IMR-90 (cell line): Measurements from ENCODE around the gene PTGDR2. TPM values are rescaled to one million over a fixed set of nuclear protein-coding genes. Genes with fewer than 3 reads are reported as not detected.
A peak's percentile ranks its signal among the peaks of the same experiment; 100 is the strongest.

Source experiments
- ATAC-seq: fragments of 200-7000 bp; cut with Tn5 transposase; 2 replicates; pipeline ENCODE4 v1.9.1; 2020; ENCODE audit warnings: low read depth, mild to moderate bottlenecking, moderate library complexity
- BruUV-seq: library from RNA; stranded (reverse); fragments of 400-500 nt; replicated peaks from 2 replicates; lab custom pipeline; 2021; lab: Mats Ljungman, UMichigan
- CTCF ChIA-PET: fragments of 300-600 bp; formaldehyde crosslinking; extraction: SDS; loops from one replicate; lab custom pipeline; 2021; ENCODE audit warnings: antibody characterized with exemption; lab: Yijun Ruan, JAX
- POLR2A ChIA-PET: fragments of 300-600 bp; sonication (Branson Sonifier 250); formaldehyde crosslinking; loops from one replicate; lab custom pipeline; 2022; ENCODE audit warnings: antibody characterized with exemption; ENCODE audit not compliant: unreplicated experiment; lab: Charles Lee
- DNase-seq: peaks from one replicate; pipeline ENCODE4 v3.0.0; 2013
- H2AFZ ChIP-seq: replicated peaks from 2 replicates; pipeline ENCODE3; 2013; ENCODE audit warnings: low read length, mild to moderate bottlenecking; ENCODE audit not compliant: poor library complexity
- H2AK5ac ChIP-seq: 2 replicates; pipeline ENCODE4 v1.6.1; 2013; ENCODE audit warnings: low read depth, low read length, inconsistent platforms
- H2AK9ac ChIP-seq: replicated peaks from 2 replicates; pipeline ENCODE3; 2013; ENCODE audit warnings: mild to moderate bottlenecking, low read depth, low read length, moderate library complexity; ENCODE audit not compliant: poor library complexity
- H2BK120ac ChIP-seq: 2 replicates; pipeline ENCODE4 v1.6.1; 2013; ENCODE audit warnings: low read depth, low read length, inconsistent platforms
- H2BK15ac ChIP-seq: 3 replicates; pipeline ENCODE4 v1.6.1; 2013; ENCODE audit warnings: low read depth, low read length, inconsistent platforms
- H2BK20ac ChIP-seq: 2 replicates; pipeline ENCODE4 v1.6.1; 2013; ENCODE audit warnings: low read depth, mild to moderate bottlenecking, inconsistent platforms, low read length, moderate library complexity
- H2BK5ac ChIP-seq: 2 replicates; pipeline ENCODE4 v1.6.1; 2013; ENCODE audit warnings: mild to moderate bottlenecking, low read depth, low read length, inconsistent platforms; ENCODE audit not compliant: poor library complexity, severe bottlenecking
- H3K14ac ChIP-seq: replicated peaks from 2 replicates; pipeline ENCODE4 v1.6.1; 2013; ENCODE audit warnings: low read depth, low read length, inconsistent platforms
- H3K18ac ChIP-seq: 2 replicates; pipeline ENCODE4 v1.6.1; 2013; ENCODE audit warnings: low read depth, low read length, control low read depth
- H3K23ac ChIP-seq: 2 replicates; pipeline ENCODE4 v1.6.1; 2013; ENCODE audit warnings: low read depth, low read length, inconsistent platforms
- H3K27ac ChIP-seq: 2 replicates; pipeline ENCODE4 v1.5.1; 2013; ENCODE audit warnings: mild to moderate bottlenecking, control low read depth, low read length; ENCODE audit not compliant: insufficient read depth
- H3K27me3 ChIP-seq: 2 replicates; pipeline ENCODE4 v1.6.1; 2013; ENCODE audit warnings: low read length; ENCODE audit not compliant: control insufficient read depth, insufficient read depth
- H3K36me3 ChIP-seq: 2 replicates; pipeline ENCODE4 v1.6.1; 2013; ENCODE audit warnings: low read length, mixed read lengths; ENCODE audit not compliant: control insufficient read depth, insufficient read depth
- H3K4ac ChIP-seq: 2 replicates; pipeline ENCODE4 v1.6.1; 2013; ENCODE audit warnings: low read depth, low read length, inconsistent platforms
- H3K4me1 ChIP-seq: 2 replicates; pipeline ENCODE4 v1.6.1; 2013; ENCODE audit warnings: low read length, mixed read lengths; ENCODE audit not compliant: control insufficient read depth, insufficient read depth
- H3K4me2 ChIP-seq: 2 replicates; pipeline ENCODE4 v1.6.1; 2013; ENCODE audit warnings: low read depth, mild to moderate bottlenecking, control low read depth, low read length, moderate library complexity
- H3K4me3 ChIP-seq: 2 replicates; pipeline ENCODE4 v1.5.1; 2013; ENCODE audit warnings: low read depth, mild to moderate bottlenecking, control low read depth, low read length, moderate library complexity; ENCODE audit not compliant: insufficient read depth
- H3K56ac ChIP-seq: 2 replicates; pipeline ENCODE4 v1.6.1; 2013; ENCODE audit warnings: low read length, inconsistent platforms; ENCODE audit not compliant: insufficient read depth; ENCODE audit errors: extremely low read depth
- H3K79me1 ChIP-seq, 2 experiments: 2 replicates each; pipeline ENCODE4 v1.6.1; 2013; ENCODE audit warnings: low read length in 2 of 2, inconsistent platforms in 1 of 2, low read depth in 1 of 2
- H3K9ac ChIP-seq: 2 replicates; pipeline ENCODE4 v1.6.1; 2013; ENCODE audit warnings: low read depth, low read length, control low read depth
- H3K9me1 ChIP-seq: 2 replicates; pipeline ENCODE4 v1.6.1; 2013; ENCODE audit warnings: low read length, inconsistent platforms; ENCODE audit not compliant: insufficient read depth
- H3K9me3 ChIP-seq: 2 replicates; pipeline ENCODE4 v1.6.1; 2013; ENCODE audit warnings: low read length; ENCODE audit not compliant: control insufficient read depth, insufficient read depth
- H4K20me1 ChIP-seq: 2 replicates; pipeline ENCODE4 v1.6.1; 2013; ENCODE audit warnings: low read length, inconsistent platforms; ENCODE audit not compliant: insufficient read depth
- H4K5ac ChIP-seq: 2 replicates; pipeline ENCODE4 v1.6.1; 2013; ENCODE audit warnings: mild to moderate bottlenecking, low read depth, low read length, control low read depth
- H4K8ac ChIP-seq, 2 experiments: 2 replicates each; pipeline ENCODE4 v1.6.1; 2013; ENCODE audit warnings: low read depth in 2 of 2, low read length in 2 of 2, control low read depth in 1 of 2, inconsistent platforms in 1 of 2
- H4K91ac ChIP-seq: 2 replicates; pipeline ENCODE4 v1.6.1; 2013; ENCODE audit warnings: low read depth, low read length, inconsistent platforms; ENCODE audit not compliant: insufficient read depth
- BHLHE40 ChIP-seq: fragments of 150-350 bp; IDR thresholded peaks from 2 replicates; pipeline ENCODE4 v1.6.1; 2016; ENCODE audit warnings: mild to moderate bottlenecking, low read depth, low read length
- CEBPB ChIP-seq: IDR thresholded peaks from 2 replicates; pipeline ENCODE4 v1.6.1; 2012; ENCODE audit warnings: low read depth, low read length, improper control_type of control experiment
- CHD1 ChIP-seq: IDR thresholded peaks from 2 replicates; pipeline ENCODE4 v1.6.1; 2012; ENCODE audit warnings: low read depth, low read length, improper control_type of control experiment
- ELK1 ChIP-seq: fragments of 150-350 bp; IDR thresholded peaks from 2 replicates; pipeline ENCODE4 v1.6.1; 2016; ENCODE audit warnings: low read depth, mild to moderate bottlenecking, low read length, moderate library complexity, borderline replicate concordance
- FOS ChIP-seq: fragments of 150-350 bp; IDR thresholded peaks from 2 replicates; pipeline ENCODE4 v1.6.1; 2016; ENCODE audit warnings: low read depth, low read length
- MAFK ChIP-seq: IDR thresholded peaks from 2 replicates; pipeline ENCODE4 v1.6.1; 2012; ENCODE audit warnings: low read depth, low read length, improper control_type of control experiment
- MAZ ChIP-seq: IDR thresholded peaks from 2 replicates; pipeline ENCODE4 v1.6.1; 2012; ENCODE audit warnings: low read depth, mild to moderate bottlenecking, low read length, improper control_type of control experiment, moderate library complexity, borderline replicate concordance
- MXI1 ChIP-seq: IDR thresholded peaks from 2 replicates; pipeline ENCODE4 v1.6.1; 2012; ENCODE audit warnings: low read depth, mild to moderate bottlenecking, low read length, moderate library complexity, borderline replicate concordance
- NFE2L2 ChIP-seq: fragments of 150-350 bp; IDR thresholded peaks from 2 replicates; pipeline ENCODE4 v1.6.1; 2016; ENCODE audit warnings: low read depth, mild to moderate bottlenecking, low read length
- RAD21 ChIP-seq: IDR thresholded peaks from 2 replicates; pipeline ENCODE4 v1.6.1; 2012; ENCODE audit warnings: low read length, improper control_type of control experiment
- RCOR1 ChIP-seq: IDR thresholded peaks from 2 replicates; pipeline ENCODE4 v1.6.1; 2012; ENCODE audit warnings: mild to moderate bottlenecking, low read length, improper control_type of control experiment; ENCODE audit not compliant: insufficient replicate concordance
- RFX5 ChIP-seq: IDR thresholded peaks from 2 replicates; pipeline ENCODE4 v1.8.0; 2012; ENCODE audit warnings: low read depth, mild to moderate bottlenecking, low read length, moderate library complexity
- SMC3 ChIP-seq: fragments of 150-350 bp; IDR thresholded peaks from 2 replicates; pipeline ENCODE4 v1.6.1; 2016; ENCODE audit warnings: low read depth, mild to moderate bottlenecking, antibody characterized with exemption, low read length, moderate library complexity
- USF2 ChIP-seq: fragments of 150-350 bp; IDR thresholded peaks from 2 replicates; pipeline ENCODE4 v1.6.1; 2017; ENCODE audit warnings: mild to moderate bottlenecking, antibody characterized with exemption, low read length, low read depth
- WGBS, 2 experiments: methylation state at CpG; one replicate each; pipeline versions ENCODE4 v1.1.5 to v1.1.7; 2013; ENCODE audit warnings: missing lambda C conversion rate in 2 of 2; ENCODE audit not compliant: insufficient read length in 1 of 2; ENCODE audit errors: extremely low coverage in 2 of 2; 5-methylcytosine and 5-hydroxymethylcytosine counted together
- dilution Hi-C: fragments of 300-500 bp; cut with HindIII; formaldehyde crosslinking; loops from one replicate; pipeline ENCODE4 v1.14.3; 2018; ENCODE audit warnings: low sequenced_read_pairs; ENCODE audit not compliant: unreplicated experiment
- in situ Hi-C: fragments of 300-500 bp; cut with MboI; formaldehyde crosslinking; loops from 3 replicates; pipeline ENCODE4 v1.14.3; 2019; ENCODE audit warnings: low sequenced_read_pairs, inconsistent platforms, mixed read lengths
- intact Hi-C: fragments of 100-400 bp; cut with micrococcal nuclease; formaldehyde crosslinking; loops from 2 replicates; pipeline ENCODE4 v1.10.0; 2022
- polyA plus RNA-seq, 3 experiments: library from polyadenylated mRNA; depleted of rRNA; stranded (reverse); fragments of >200 nt; gene quantifications; 2 replicates each; pipeline ENCODE4 v1.2.3, GENCODE V29; 2012; ENCODE audit warnings: low replicate concordance in 1 of 3
- total RNA-seq: library from RNA; depleted of rRNA; stranded (reverse); fragments of >200 nt; gene quantifications from 2 replicates; pipeline ENCODE4 v1.2.3, GENCODE V29; 2012

PTGDR2 gene
- total and polyA plus RNA-seq, 2 of the 4 experiments (the other 2 are of a cell fraction), result under 0.01 to 0.12 TPM

- TF ChIP-seq MAZ, result no peak
Measured at GRCh38 chr11:60858731-60859464, 3.1 kb upstream of the PTGDR2 start (continued).

- H2BK15ac ChIP-seq, result no peak overlapping the region
- H4K91ac ChIP-seq, result no peak overlapping the region; the same call in 1 of the 2 replicates
- no peak overlapping the region for H3K4me2 ChIP-seq
- DNase-seq (no peak), ATAC-seq (peak; percentile 8; the same call in 1 of the 2 replicates)
- peak overlapping the region; percentile 60 for H2AFZ ChIP-seq
- no peak overlapping the region for H3K27ac ChIP-seq
- H3K9ac ChIP-seq, result no peak overlapping the region
- ChIA-PET POLR2A (no interaction called here), CTCF (no interaction called here)
- no peaks in the 10 kb centered on the region for H4K20me1 ChIP-seq
- no peak overlapping the region; the same call in 1 of the 2 replicates for H3K14ac ChIP-seq
- 87% methylated on average over 7 of the region's 8 CpGs; no CpG with 5 or more reads in 1 of the 2 experiments for WGBS, 2 experiments
- no peaks in the 10 kb centered on the region for H3K79me1 ChIP-seq
- in situ Hi-C loops, result no loop called here
- H4K8ac ChIP-seq, result no peak overlapping the region
- H2BK20ac ChIP-seq, result 0 out of 2 replicates have a peak overlapping the region, but pooled peaks have one; percentile 48
- no peak overlapping the region for H2AK5ac ChIP-seq
- H4K5ac ChIP-seq, result no peak overlapping the region
- H2AK9ac ChIP-seq, result no peak overlapping the region
- peaks cover 2% of the 10 kb centered on the region; the same call in 1 of the 2 replicates for H3K9me1 ChIP-seq
- BruUV-seq, result no TSS peak
- dilution Hi-C loops, result no loop called here
- H2BK5ac ChIP-seq, result peak overlapping the region; percentile 35
- H3K4me3 ChIP-seq, result no peak overlapping the region
- H3K56ac ChIP-seq, result no peak overlapping the region
- H3K4me1 ChIP-seq, result peaks cover 7% of the 10 kb centered on the region
- H3K27me3 ChIP-seq, result peaks cover 4% of the 10 kb centered on the region; the same call in 1 of the 2 replicates
- intact Hi-C loops, result no loop called here
- H2BK120ac ChIP-seq, result no peak overlapping the region
- TF ChIP-seq CHD1 (no peak), USF2 (no peak), ELK1 (no peak), NFE2L2 (no peak), FOS (no peak), MXI1 (no peak), CEBPB (no peak), MAFK (no peak), RAD21 (no peak), RFX5 (no peak), BHLHE40 (no peak), RCOR1 (no peak), SMC3 (no peak)
- no peaks in the 10 kb centered on the region for H3K36me3 ChIP-seq
- H3K9me3 ChIP-seq, result no peaks in the 10 kb centered on the region
- no peak overlapping the region; the same call in 1 of the 2 replicates for H3K4ac ChIP-seq
- no peak overlapping the region for H3K18ac ChIP-seq
- no peak overlapping the region for H3K23ac ChIP-seq
Measured at GRCh38 chr11:60858236-60858635, 2.5 kb upstream of the PTGDR2 start.
